MM.1S (cell line): ENCODE measurements around the gene ELF5.

Experiments used
- EZH2 ChIP-seq: fragments of 300-600 bp; sonication (generic); optimal IDR thresholded peaks from 2 replicates; pipeline ENCODE3; 2017; ENCODE audit warnings: low read depth, mild to moderate bottlenecking, antibody characterized with exemption, low read length, mixed read lengths
- EZH2phosphoT487 ChIP-seq: fragments of 300-600 bp; sonication (generic); IDR thresholded peaks from 2 replicates; pipeline ENCODE4 v1.6.1; 2018; ENCODE audit warnings: antibody characterized with exemption, low read length
- TF ChIP-seq, protein P1 (sequence below): fragments of 300-600 bp; sonication (generic); IDR thresholded peaks from 2 replicates; pipeline ENCODE4 v1.5.1; 2016; ENCODE audit warnings: antibody characterized with exemption, low read length, mixed read lengths

DNA sequence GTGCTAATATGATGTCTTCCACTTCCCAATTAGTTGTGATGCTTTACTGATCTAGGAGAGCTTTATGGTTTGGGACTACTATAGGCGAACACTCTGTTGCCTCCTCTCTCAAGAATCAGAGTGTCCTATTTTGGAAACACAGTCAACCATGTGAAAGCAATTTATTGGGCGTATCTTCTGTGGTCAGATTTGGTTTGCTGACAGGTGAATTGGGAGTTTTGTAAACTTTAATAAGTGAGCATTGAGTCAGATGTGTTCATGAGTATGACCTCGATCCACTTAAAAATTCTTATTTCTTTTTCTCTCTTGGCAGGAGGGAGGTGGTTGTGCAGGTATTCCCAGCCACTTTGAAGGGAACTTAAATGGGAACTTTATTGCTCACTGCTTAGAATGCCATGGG, 70.5 kb downstream of the ELF5 start:
- TF ChIP-seq, protein P1, sequence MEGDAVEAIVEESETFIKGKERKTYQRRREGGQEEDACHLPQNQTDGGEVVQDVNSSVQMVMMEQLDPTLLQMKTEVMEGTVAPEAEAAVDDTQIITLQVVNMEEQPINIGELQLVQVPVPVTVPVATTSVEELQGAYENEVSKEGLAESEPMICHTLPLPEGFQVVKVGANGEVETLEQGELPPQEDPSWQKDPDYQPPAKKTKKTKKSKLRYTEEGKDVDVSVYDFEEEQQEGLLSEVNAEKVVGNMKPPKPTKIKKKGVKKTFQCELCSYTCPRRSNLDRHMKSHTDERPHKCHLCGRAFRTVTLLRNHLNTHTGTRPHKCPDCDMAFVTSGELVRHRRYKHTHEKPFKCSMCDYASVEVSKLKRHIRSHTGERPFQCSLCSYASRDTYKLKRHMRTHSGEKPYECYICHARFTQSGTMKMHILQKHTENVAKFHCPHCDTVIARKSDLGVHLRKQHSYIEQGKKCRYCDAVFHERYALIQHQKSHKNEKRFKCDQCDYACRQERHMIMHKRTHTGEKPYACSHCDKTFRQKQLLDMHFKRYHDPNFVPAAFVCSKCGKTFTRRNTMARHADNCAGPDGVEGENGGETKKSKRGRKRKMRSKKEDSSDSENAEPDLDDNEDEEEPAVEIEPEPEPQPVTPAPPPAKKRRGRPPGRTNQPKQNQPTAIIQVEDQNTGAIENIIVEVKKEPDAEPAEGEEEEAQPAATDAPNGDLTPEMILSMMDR, result no peak
- TF ChIP-seq EZH2 (no peak), EZH2phosphoT487 (no peak)
